ENCODE data around the gene FOLR3.
"Not testable (repeated sequence)": the region's sequence is repeated elsewhere in the genome, so short reads cannot be mapped to it uniquely, and the experiment has no call there.

The FOLR3 gene

GRCh38 chr11:72124046-72124445 is 11.5 kb upstream of the FOLR3 start:
- DNase-seq, result no peak

DNA sequence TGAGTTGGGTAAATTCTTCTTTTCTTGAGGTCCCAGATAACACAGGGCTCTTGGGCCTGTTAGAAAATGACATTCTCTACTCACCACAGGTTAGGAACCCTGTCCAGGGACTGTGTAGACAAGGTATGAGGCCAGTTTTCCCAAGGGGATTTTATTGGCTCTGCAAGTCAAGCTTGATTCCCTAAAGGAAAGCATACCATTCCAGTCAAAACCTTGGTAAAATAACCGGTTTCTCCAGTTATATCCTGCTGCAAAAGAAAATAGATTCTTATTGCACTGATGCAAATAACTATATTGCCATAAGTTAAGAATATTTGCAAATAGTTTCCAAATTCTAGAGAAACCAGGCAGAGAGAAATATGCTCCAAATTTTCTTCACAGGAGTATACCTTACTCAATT is 9.6 kb upstream of the FOLR3 start:
- DNase-seq, result no peak

GRCh38 chr11:72127923-72128322 is 7.6 kb upstream of the FOLR3 start:
- DNase-seq, result no peak

GRCh38 chr11:72129381-72129780 is 6.1 kb upstream of the FOLR3 start:
- no peak for DNase-seq

- no peak for DNase-seq
Observed at GRCh38 chr11:72132646-72133045, 2.9 kb upstream of the FOLR3 start.

DNA sequence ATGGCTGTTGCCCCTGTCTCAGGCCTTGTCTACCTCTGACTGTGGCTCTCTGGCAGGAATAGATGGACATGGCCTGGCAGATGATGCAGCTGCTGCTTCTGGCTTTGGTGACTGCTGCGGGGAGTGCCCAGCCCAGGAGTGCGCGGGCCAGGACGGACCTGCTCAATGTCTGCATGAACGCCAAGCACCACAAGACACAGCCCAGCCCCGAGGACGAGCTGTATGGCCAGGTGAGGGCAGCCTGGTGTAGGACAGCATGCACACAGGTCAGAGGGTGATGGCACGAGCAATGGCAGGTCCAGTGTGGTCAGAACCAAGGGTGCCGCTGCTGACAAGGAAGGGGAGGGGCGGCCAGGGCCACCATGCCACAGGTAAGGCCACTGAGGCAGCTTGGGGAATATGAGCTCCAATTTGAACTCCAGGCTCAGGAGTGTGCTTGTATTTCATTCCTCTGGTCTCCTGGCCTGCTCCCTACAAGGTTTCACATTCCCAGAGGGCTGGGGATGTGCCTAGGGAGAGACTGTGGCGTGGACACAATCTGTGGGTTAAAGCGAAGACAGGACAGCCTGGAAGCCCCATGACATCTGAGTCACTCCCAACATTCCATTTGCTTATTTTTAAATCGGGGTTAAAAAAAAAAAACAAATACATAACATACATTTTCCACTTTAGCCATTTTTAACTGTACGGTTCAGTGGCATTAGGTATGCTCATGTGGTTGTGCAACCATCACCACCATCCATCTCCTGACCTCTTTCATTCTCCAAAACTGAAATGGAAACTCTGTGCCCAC is 562 bp downstream of the FOLR3 start:
- DNase-seq, result no peak

- DNase-seq, result no peak
Observed at GRCh38 chr11:72136684-72137262, 1.2 kb downstream of the FOLR3 start.

GRCh38 chr11:72138821-72139390 is 3.4 kb downstream of the FOLR3 start:
- DNase-seq, result no peak

DNA sequence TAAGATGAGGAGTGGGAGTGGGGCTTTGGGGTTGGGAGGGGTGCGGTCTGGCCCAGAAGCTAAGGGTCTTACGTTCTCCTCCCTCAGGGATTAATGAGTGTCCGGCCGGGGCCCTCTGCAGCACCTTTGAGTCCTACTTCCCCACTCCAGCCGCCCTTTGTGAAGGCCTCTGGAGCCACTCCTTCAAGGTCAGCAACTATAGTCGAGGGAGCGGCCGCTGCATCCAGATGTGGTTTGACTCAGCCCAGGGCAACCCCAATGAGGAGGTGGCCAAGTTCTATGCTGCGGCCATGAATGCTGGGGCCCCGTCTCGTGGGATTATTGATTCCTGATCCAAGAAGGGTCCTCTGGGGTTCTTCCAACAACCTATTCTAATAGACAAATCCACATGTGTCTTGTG is 4.0 kb downstream of the FOLR3 start:
- DNase-seq, result no peak

GRCh38 chr11:72140661-72141060 is 5.1 kb downstream of the FOLR3 start:
- DNase-seq, result no peak

- no peak for DNase-seq
Observed at GRCh38 chr11:72141066-72141465, 5.5 kb downstream of the FOLR3 start.

GRCh38 chr11:72142086-72142485 is 6.6 kb downstream of the FOLR3 start:
- not testable (repeated sequence) for DNase-seq

DNA sequence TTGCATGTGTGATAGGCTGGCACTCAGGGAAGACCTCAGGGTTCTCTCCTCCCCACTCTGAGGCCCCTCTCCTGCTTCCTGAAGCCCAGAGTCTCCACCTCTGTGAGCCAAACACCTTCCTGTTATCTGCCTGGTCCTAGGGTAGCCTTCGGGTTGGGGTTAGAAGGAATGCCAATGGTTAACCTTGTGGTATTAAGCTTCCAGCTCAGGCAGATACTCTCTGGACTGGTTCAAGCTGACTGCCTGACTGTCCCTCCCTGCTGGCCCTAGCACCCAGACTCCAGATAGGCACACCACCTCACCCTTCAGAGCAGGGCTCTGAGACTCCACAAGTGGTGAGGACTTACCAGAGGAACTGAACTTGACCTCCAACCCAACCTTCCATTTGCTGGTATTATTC is 7.0 kb downstream of the FOLR3 start:
- not testable (repeated sequence) for DNase-seq

DNA sequence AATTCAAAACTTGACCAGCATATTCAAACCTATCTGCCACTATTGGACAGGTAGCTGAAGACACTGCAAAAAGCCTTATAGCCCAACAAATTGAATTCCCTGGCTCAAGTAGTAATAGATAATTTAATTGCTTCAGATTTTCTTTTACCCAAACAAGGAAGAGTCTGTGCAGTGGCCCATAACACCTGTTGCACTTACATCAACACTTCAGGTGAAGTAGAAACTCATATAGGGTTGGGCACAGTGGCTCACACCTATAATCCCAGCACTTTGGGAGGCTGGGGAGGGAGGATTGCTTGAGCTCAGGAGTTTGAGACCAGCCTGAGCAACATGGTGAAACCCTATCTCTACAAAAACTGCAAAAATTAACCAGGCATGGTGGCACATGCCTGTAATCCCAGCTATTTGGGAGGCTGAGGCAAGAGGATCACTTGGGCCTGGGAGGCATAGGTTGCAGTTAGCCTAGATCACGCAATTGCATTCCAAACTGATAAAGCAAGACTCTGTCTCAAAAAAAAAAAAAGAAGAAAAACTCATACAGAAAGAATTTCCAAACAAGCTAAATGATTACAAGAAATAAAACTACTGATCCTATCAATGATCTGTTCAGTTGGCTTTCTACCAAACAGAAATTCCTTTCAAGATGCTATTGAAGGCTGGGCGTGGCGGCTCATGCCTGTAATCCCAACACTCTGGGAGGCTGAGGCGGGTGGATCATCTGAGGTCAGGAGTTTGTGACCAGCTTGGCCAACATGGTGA is 9.5 kb downstream of the FOLR3 start:
- DNase-seq, result no peak

- DNase-seq, result no peak
Observed at GRCh38 chr11:72146625-72147024, 11.1 kb downstream of the FOLR3 start.

GRCh38 chr11:72150882-72151281 is 15.4 kb downstream of the FOLR3 start:
- no peak for DNase-seq

GRCh38 chr11:72153874-72154273 is 18.3 kb downstream of the FOLR3 start:
- DNase-seq, result not testable (repeated sequence)

GRCh38 chr11:72154816-72155215 is 19.3 kb downstream of the FOLR3 start:
- DNase-seq, result no peak

DNA sequence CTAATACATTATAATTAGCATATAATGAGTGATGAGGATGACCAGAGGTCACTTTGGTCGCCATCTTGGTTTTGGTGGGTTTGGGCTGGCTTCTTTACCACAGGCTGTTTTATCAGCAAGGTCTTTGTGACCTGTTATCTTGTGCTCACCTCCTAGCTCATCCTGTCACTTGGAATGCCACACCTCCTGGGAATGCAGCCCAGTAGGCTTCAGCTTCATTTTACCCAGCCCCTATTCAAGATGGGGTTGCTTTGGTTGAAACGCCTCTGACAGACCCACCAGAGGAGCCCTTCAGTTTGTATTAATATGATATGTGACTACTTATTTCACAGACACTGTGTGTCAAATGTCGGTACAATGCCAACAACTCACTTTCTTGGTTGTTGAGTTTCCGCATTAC is 20.2 kb downstream of the FOLR3 start:
- no peak for DNase-seq

DNA sequence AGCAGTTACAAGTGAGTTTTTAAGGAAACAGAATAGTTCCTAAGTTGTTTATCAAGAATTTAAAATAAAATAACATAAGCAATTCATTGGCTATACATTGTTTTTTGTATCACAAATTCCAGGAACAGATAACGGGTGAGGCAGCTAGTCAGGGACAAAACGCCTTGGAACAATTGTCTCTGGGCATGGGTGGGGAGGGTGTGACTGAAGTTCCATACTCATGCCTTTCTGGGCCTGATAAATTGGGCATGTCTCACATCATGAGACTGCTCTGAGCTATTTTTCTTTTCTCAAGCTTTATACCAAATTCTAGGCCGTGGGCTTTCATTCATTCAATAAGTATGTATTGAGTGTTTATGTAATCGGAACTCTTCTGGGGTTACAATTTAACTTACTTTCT is 21.6 kb downstream of the FOLR3 start:
- no peak for DNase-seq

GRCh38 chr11:72160319-72160718 is 24.8 kb downstream of the FOLR3 start:
- DNase-seq, result no peak

GRCh38 chr11:72162891-72163492 is 27.5 kb downstream of the FOLR3 start:
- DNase-seq, result no peak

- not testable (repeated sequence) for DNase-seq
Observed at GRCh38 chr11:72164187-72164586, 28.7 kb downstream of the FOLR3 start.

Data from NCI-H524 (cell line).